ENCODE results near the gene COMT. TPM values are rescaled to one million over a fixed set of nuclear protein-coding genes. Genes with fewer than 3 reads are reported as not detected.

COMT gene
- total and polyA plus RNA-seq, 9 of the 15 experiments (the other 6 are each of a cell fraction or from before 2014, with no cell fraction given): 12.5 to 351 (median 155) TPM

GRCh38 chr22:20016734-20017621, 75.4 kb downstream of the COMT start, which contains the start of gene ARVCF (continued):
- no peak for TF ChIP-seq PHF20 (IDR thresholded peaks at IDR 0.05; ENCODE audit: partially characterized antibody)
- no peak for TF ChIP-seq FOXM1 (IDR thresholded peaks at IDR 0.05; ENCODE audit: low read depth)
- TF ChIP-seq FOXM1 (CRISPR knock-in tag; IDR thresholded peaks at IDR 0.05; ENCODE audit: low read depth): no peak
- TF ChIP-seq RFX5 (IDR thresholded peaks at IDR 0.05; ENCODE audit: low read depth, low read length): peak; percentile 91
- TF ChIP-seq NCOA6 (IDR thresholded peaks at IDR 0.05): no peak
- peak; percentile 67; the same call in 1 of the 2 replicates for TF ChIP-seq ERF (CRISPR knock-in tag; IDR thresholded peaks at IDR 0.05)
- no peak for TF ChIP-seq NR2C1 (IDR thresholded peaks at IDR 0.05)
- TF ChIP-seq NR2C1 (tag; IDR thresholded peaks at IDR 0.05): no peak
- TF ChIP-seq, protein P1, sequence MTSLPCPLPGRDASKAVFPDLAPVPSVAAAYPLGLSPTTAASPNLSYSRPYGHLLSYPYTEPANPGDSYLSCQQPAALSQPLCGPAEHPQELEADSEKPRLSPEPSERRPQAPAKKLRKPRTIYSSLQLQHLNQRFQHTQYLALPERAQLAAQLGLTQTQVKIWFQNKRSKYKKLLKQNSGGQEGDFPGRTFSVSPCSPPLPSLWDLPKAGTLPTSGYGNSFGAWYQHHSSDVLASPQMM (CRISPR knock-in tag; IDR thresholded peaks at IDR 0.05): no peak
- TF ChIP-seq, protein P2, sequence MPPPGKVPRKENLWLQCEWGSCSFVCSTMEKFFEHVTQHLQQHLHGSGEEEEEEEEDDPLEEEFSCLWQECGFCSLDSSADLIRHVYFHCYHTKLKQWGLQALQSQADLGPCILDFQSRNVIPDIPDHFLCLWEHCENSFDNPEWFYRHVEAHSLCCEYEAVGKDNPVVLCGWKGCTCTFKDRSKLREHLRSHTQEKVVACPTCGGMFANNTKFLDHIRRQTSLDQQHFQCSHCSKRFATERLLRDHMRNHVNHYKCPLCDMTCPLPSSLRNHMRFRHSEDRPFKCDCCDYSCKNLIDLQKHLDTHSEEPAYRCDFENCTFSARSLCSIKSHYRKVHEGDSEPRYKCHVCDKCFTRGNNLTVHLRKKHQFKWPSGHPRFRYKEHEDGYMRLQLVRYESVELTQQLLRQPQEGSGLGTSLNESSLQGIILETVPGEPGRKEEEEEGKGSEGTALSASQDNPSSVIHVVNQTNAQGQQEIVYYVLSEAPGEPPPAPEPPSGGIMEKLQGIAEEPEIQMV (tag; conservative IDR thresholded peaks at IDR 0.05; ENCODE audit: low read depth): no peak
- TF ChIP-seq, protein P3, sequence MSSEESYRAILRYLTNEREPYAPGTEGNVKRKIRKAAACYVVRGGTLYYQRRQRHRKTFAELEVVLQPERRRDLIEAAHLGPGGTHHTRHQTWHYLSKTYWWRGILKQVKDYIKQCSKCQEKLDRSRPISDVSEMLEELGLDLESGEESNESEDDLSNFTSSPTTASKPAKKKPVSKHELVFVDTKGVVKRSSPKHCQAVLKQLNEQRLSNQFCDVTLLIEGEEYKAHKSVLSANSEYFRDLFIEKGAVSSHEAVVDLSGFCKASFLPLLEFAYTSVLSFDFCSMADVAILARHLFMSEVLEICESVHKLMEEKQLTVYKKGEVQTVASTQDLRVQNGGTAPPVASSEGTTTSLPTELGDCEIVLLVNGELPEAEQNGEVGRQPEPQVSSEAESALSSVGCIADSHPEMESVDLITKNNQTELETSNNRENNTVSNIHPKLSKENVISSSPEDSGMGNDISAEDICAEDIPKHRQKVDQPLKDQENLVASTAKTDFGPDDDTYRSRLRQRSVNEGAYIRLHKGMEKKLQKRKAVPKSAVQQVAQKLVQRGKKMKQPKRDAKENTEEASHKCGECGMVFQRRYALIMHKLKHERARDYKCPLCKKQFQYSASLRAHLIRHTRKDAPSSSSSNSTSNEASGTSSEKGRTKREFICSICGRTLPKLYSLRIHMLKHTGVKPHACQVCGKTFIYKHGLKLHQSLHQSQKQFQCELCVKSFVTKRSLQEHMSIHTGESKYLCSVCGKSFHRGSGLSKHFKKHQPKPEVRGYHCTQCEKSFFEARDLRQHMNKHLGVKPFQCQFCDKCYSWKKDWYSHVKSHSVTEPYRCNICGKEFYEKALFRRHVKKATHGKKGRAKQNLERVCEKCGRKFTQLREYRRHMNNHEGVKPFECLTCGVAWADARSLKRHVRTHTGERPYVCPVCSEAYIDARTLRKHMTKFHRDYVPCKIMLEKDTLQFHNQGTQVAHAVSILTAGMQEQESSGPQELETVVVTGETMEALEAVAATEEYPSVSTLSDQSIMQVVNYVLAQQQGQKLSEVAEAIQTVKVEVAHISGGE (CRISPR knock-in tag; IDR thresholded peaks at IDR 0.05): no peak
- TF ChIP-seq, protein P4, sequence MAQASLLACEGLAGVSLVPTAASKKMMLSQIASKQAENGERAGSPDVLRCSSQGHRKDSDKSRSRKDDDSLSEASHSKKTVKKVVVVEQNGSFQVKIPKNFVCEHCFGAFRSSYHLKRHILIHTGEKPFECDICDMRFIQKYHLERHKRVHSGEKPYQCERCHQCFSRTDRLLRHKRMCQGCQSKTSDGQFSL (CRISPR knock-in tag; IDR thresholded peaks at IDR 0.05): no peak
- TF ChIP-seq, protein P4 (tag; IDR thresholded peaks at IDR 0.05): no peak
- TF ChIP-seq MECOM (CRISPR knock-in tag; IDR thresholded peaks at IDR 0.05): no peak
- no peak for TF ChIP-seq CBX5 (IDR thresholded peaks at IDR 0.05; ENCODE audit: borderline replicate concordance, low read depth)
- TF ChIP-seq, protein P5, sequence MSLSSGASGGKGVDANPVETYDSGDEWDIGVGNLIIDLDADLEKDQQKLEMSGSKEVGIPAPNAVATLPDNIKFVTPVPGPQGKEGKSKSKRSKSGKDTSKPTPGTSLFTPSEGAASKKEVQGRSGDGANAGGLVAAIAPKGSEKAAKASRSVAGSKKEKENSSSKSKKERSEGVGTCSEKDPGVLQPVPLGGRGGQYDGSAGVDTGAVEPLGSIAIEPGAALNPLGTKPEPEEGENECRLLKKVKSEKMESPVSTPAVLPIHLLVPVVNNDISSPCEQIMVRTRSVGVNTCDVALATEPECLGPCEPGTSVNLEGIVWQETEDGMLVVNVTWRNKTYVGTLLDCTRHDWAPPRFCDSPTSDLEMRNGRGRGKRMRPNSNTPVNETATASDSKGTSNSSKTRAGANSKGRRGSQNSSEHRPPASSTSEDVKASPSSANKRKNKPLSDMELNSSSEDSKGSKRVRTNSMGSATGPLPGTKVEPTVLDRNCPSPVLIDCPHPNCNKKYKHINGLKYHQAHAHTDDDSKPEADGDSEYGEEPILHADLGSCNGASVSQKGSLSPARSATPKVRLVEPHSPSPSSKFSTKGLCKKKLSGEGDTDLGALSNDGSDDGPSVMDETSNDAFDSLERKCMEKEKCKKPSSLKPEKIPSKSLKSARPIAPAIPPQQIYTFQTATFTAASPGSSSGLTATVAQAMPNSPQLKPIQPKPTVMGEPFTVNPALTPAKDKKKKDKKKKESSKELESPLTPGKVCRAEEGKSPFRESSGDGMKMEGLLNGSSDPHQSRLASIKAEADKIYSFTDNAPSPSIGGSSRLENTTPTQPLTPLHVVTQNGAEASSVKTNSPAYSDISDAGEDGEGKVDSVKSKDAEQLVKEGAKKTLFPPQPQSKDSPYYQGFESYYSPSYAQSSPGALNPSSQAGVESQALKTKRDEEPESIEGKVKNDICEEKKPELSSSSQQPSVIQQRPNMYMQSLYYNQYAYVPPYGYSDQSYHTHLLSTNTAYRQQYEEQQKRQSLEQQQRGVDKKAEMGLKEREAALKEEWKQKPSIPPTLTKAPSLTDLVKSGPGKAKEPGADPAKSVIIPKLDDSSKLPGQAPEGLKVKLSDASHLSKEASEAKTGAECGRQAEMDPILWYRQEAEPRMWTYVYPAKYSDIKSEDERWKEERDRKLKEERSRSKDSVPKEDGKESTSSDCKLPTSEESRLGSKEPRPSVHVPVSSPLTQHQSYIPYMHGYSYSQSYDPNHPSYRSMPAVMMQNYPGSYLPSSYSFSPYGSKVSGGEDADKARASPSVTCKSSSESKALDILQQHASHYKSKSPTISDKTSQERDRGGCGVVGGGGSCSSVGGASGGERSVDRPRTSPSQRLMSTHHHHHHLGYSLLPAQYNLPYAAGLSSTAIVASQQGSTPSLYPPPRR (CRISPR knock-in tag; IDR thresholded peaks at IDR 0.05; ENCODE audit: borderline replicate concordance): no peak
